ENCODE measurements around the gene DFFB. TPM values are rescaled to one million over a fixed set of nuclear protein-coding genes. Genes with fewer than 3 reads are reported as not detected.

Gene DFFB
- polyA plus RNA-seq, 3 donors, result 5.9 to 14.7 (median 6.6) TPM

GRCh38 chr1:3814771-3815561 lies 42.3 kb upstream of the DFFB start:
- H3K4me1 ChIP-seq (ENCODE audit: control insufficient read depth in 1 of 2, insufficient read depth in 2 of 2, low read length in 2 of 2), result no peaks in the 10 kb centered on the region
- no peak overlapping the region for H2AFZ ChIP-seq (ENCODE audit: insufficient read depth, low read depth, low read length, poor library complexity, severe bottlenecking)
- Mint-ChIP-seq H3K4me3 (no peak overlapping the region), H3K27ac (no peak overlapping the region), H3K27me3 (ENCODE audit: low read depth in 3 of 3) (peaks cover 0 to 5% (median 3%) of the 10 kb centered on the region in 3 donors), H3K9me3 (no peaks in the 10 kb centered on the region), H3K4me1 (peaks cover 6% of the 10 kb centered on the region), H3K36me3 (peaks cover 30 to 32% of the 10 kb centered on the region in 2 donors)
- intact Hi-C loops (cut with micrococcal nuclease), result no loop called here
- peaks cover 9 to 40% of the 10 kb centered on the region in 2 donors for H3K36me3 ChIP-seq (replicated peaks in 1 of 2; ENCODE audit: control insufficient read depth in 1 of 2, insufficient read depth in 2 of 2, low read length in 2 of 2)
- H3K9me3 ChIP-seq (replicated peaks in 1 of 2; ENCODE audit: control insufficient read depth in 1 of 2, insufficient read depth in 1 of 2, low read length in 2 of 2), result no peaks in the 10 kb centered on the region
- no peak overlapping the region for H3K4me3 ChIP-seq (replicated peaks in 1 of 3; ENCODE audit: low read depth in 2 of 3, low read length in 3 of 3)
- no peak overlapping the region for H3K27ac ChIP-seq (ENCODE audit: low read depth in 1 of 2, low read length in 2 of 2)
- WGBS (ENCODE audit: insufficient coverage), result 93% methylated on average over 33 of the region's 42 CpGs
- DNase-seq, result no peak
- TF ChIP-seq CTCF (IDR thresholded peaks at IDR 0.05), result no peak
- no peaks in the 10 kb centered on the region for H3K27me3 ChIP-seq (ENCODE audit: control insufficient read depth in 2 of 2, insufficient read depth in 2 of 2, low read length in 2 of 2)
- H3K4me2 ChIP-seq (replicated peaks; ENCODE audit: extremely low read depth, low read length, poor library complexity, severe bottlenecking), result no peak overlapping the region
- H3K9ac ChIP-seq (ENCODE audit: insufficient read depth, low read length, poor library complexity, severe bottlenecking), result no peak overlapping the region
- no peaks in the 10 kb centered on the region for H4K20me1 ChIP-seq (ENCODE audit: insufficient read depth, low read length)
- H3K79me2 ChIP-seq (ENCODE audit: insufficient read depth, low read length), result no peaks in the 10 kb centered on the region

- Histone ChIP-seq H3K9ac (ENCODE audit: insufficient read depth, low read length, poor library complexity, severe bottlenecking) (no peak overlapping the region), H2AFZ (ENCODE audit: insufficient read depth, low read depth, low read length, poor library complexity, severe bottlenecking) (no peak overlapping the region), H3K4me1 (ENCODE audit: control insufficient read depth in 1 of 2, insufficient read depth in 2 of 2, low read length in 2 of 2) (no peaks in the 10 kb centered on the region), H3K79me2 (ENCODE audit: insufficient read depth, low read length) (no peaks in the 10 kb centered on the region), H3K27ac (ENCODE audit: low read depth in 1 of 2, low read length in 2 of 2) (no peak overlapping the region), H3K36me3 (replicated peaks in 1 of 2; ENCODE audit: control insufficient read depth in 1 of 2, insufficient read depth in 2 of 2, low read length in 2 of 2) (peaks cover 17 to 56% of the 10 kb centered on the region in 2 donors), H3K27me3 (ENCODE audit: control insufficient read depth in 2 of 2, insufficient read depth in 2 of 2, low read length in 2 of 2) (no peaks in the 10 kb centered on the region), H3K9me3 (replicated peaks in 1 of 2; ENCODE audit: control insufficient read depth in 1 of 2, insufficient read depth in 1 of 2, low read length in 2 of 2) (no peaks in the 10 kb centered on the region), H3K4me2 (replicated peaks; ENCODE audit: extremely low read depth, low read length, poor library complexity, severe bottlenecking) (no peak overlapping the region), H4K20me1 (ENCODE audit: insufficient read depth, low read length) (no peaks in the 10 kb centered on the region), H3K4me3 (replicated peaks in 1 of 3; ENCODE audit: low read depth in 2 of 3, low read length in 3 of 3) (no peak overlapping the region)
- no peak for DNase-seq
- Mint-ChIP-seq H3K27ac (no peak overlapping the region), H3K4me3 (no peak overlapping the region), H3K4me1 (peaks cover 6% of the 10 kb centered on the region), H3K36me3 (peaks cover 44% of the 10 kb centered on the region in 2 donors), H3K27me3 (ENCODE audit: low read depth in 3 of 3) (peaks cover 0 to 5% (median 0%) of the 10 kb centered on the region in 3 donors), H3K9me3 (no peaks in the 10 kb centered on the region)
- 94% methylated on average over 36 of the region's 38 CpGs for WGBS (ENCODE audit: insufficient coverage)
- TF ChIP-seq CTCF (IDR thresholded peaks at IDR 0.05), result no peak
- intact Hi-C loops (cut with micrococcal nuclease), result no loop called here
These were observed 40.7 kb upstream of the DFFB start for GRCh38 chr1:3816331-3817137.

Measured in CD14-positive monocyte (primary cell).